CD4-positive, alpha-beta T cell (primary cell): ENCODE results near the gene FCHSD1. TPM values are rescaled to one million over a fixed set of nuclear protein-coding genes. Genes with fewer than 3 reads are reported as not detected.
A peak's percentile ranks its signal among the peaks of the same experiment; 100 is the strongest.

Experiments
- ATAC-seq: fragments of 200-7000 bp; cut with Tn5 transposase; one replicate; pipeline ENCODE4 v1.10.0; 2022; ENCODE audit warnings: mild to moderate bottlenecking; ENCODE audit not compliant: poor library complexity
- CTCF ChIA-PET: fragments of 350-600 bp; sonication (Branson Sonifier 250); formaldehyde crosslinking; loops from one replicate; lab custom pipeline; 2021; ENCODE audit warnings: antibody characterized with exemption, inconsistent platforms; lab: Charles Lee
- POLR2A ChIA-PET: fragments of 350-600 bp; sonication (Branson Sonifier 250); formaldehyde crosslinking; loops from one replicate; lab custom pipeline; 2021; ENCODE audit warnings: antibody characterized with exemption, inconsistent platforms; lab: Charles Lee
- DNase-seq, 14 experiments: peaks; one replicate each; pipeline ENCODE4 v3.0.0-alpha.2; 2013 to 2020; ENCODE audit warnings: mixed read lengths in 2 of 14
- H3K27ac ChIP-seq, 2 donors: one replicate each; pipeline versions ENCODE4 v1.5.1 to v1.7.0; 2013; ENCODE audit warnings: low read length in 2 of 2, low read depth in 1 of 2, mild to moderate bottlenecking in 1 of 2
- H3K27me3 ChIP-seq, 2 experiments: 1 replicate in 1 of 2; 2 replicates in 1 of 2; pipeline versions ENCODE4 v1.6.1 to v1.7.0; 2013; ENCODE audit warnings: low read length in 2 of 2, control low read depth in 1 of 2, mild to moderate bottlenecking in 1 of 2, moderate library complexity in 1 of 2; ENCODE audit not compliant: insufficient read depth in 2 of 2, control insufficient read depth in 1 of 2
- H3K36me3 ChIP-seq: one replicate; pipeline ENCODE4 v1.6.1; 2013; ENCODE audit warnings: low read length, control low read depth; ENCODE audit not compliant: insufficient read depth
- H3K4me1 ChIP-seq: one replicate; pipeline ENCODE4 v1.6.1; 2013; ENCODE audit warnings: low read length, control low read depth; ENCODE audit not compliant: insufficient read depth
- H3K4me3 ChIP-seq: one replicate; pipeline ENCODE4 v1.5.1; 2013; ENCODE audit warnings: mild to moderate bottlenecking, low read length, moderate library complexity
- H3K9me3 ChIP-seq, 2 experiments: 1 replicate in 1 of 2; 2 replicates in 1 of 2; pipeline versions ENCODE4 v1.6.1 to v1.7.0; 2013; ENCODE audit warnings: low read length in 2 of 2, mild to moderate bottlenecking in 2 of 2, control low read depth in 1 of 2, moderate library complexity in 1 of 2; ENCODE audit not compliant: control insufficient read depth in 1 of 2, insufficient read depth in 1 of 2
- H3K27ac Mint-ChIP-seq: one replicate; pipeline ENCODE4 v1.8.0; 2020; ENCODE audit warnings: mixed read lengths
- H3K27me3 Mint-ChIP-seq: one replicate; pipeline ENCODE4 v1.8.0; 2021; ENCODE audit warnings: mixed read lengths
- H3K36me3 Mint-ChIP-seq: one replicate; pipeline ENCODE4 v1.8.0; 2021; ENCODE audit warnings: low read depth, mixed read lengths
- H3K4me1 Mint-ChIP-seq: one replicate; pipeline ENCODE4 v1.8.0; 2021; ENCODE audit warnings: low read depth, mixed read lengths
- H3K4me3 Mint-ChIP-seq: one replicate; pipeline ENCODE4 v1.8.0; 2020; ENCODE audit warnings: mild to moderate bottlenecking, mixed read lengths
- H3K9me3 Mint-ChIP-seq: one replicate; pipeline ENCODE4 v1.8.0; 2020; ENCODE audit warnings: mixed read lengths
- CTCF ChIP-seq: fragments of 200-600 bp; IDR thresholded peaks from one replicate; pipeline ENCODE4 v1.8.0; 2022; ENCODE audit warnings: antibody characterized with exemption, mild to moderate bottlenecking
- intact Hi-C, 2 experiments: fragments of 100-400 bp; cut with DNase I in 1 of 2; cut with micrococcal nuclease in 1 of 2; formaldehyde crosslinking; loops; one replicate each; pipeline versions ENCODE4 v1.15.1 to v1.9.0; 2023 to 2025; cut with DNase I, micrococcal nuclease
- total RNA-seq, 174 experiments: library from RNA in 2 of 174; stranded (reverse) in 2 of 174; gene quantifications; one replicate each; pipeline ENCODE4 v1.2.3 and lab custom pipeline; 2021 to 2026

Gene FCHSD1
- total RNA-seq, 2 experiments from 2014 or later = 79.8 to 86.8 TPM

GRCh38 chr5:141681695-141682641, 30.8 kb upstream of the FCHSD1 start, which contains the start of gene ARAP3:
TSS of gene ARAP3 (minus strand) at chr5:141682230. CDS start at chr5:141680486, 1,744 bp downstream.
- Histone ChIP-seq H3K27ac (no peak within 1 kb of the TSS), H3K27me3 (no peaks in the 10 kb centered on the region), H3K9me3 (no peaks in the 10 kb centered on the region), H3K4me3 (peak within 1 kb of the TSS; percentile 51), H3K4me1 (peaks cover 37% of the 10 kb centered on the region), H3K36me3 (no peaks in the 10 kb centered on the region)
- no peaks in the 10 kb centered on the region for H3K9me3 Mint-ChIP-seq
- DNase-seq = peak in 10 of 14 experiments; percentile 22 to 66 (median 38)
- H3K36me3 Mint-ChIP-seq = no peaks in the 10 kb centered on the region
- H3K4me3 Mint-ChIP-seq = peak within 1 kb of the TSS; percentile 62
- ChIA-PET CTCF (interaction anchor here (0.7 to 3.2 kb wide), 5 partner anchors 11 to 312 kb away, joined by 3 to 17 read pairs (median 7); partner anchors contain the start of gene PCDHGB3), POLR2A (interaction anchor here (1.0 to 2.7 kb wide), 9 partner anchors 11 to 287 kb away, joined by 3 to 22 read pairs (median 5); partner anchors contain the start of genes DELE1, FCHSD1, PCDH12 and RNF14)
- no peaks in the 10 kb centered on the region for H3K27me3 Mint-ChIP-seq
- ATAC-seq = peak; percentile 66
- H3K27ac Mint-ChIP-seq = no peak within 1 kb of the TSS
- peaks cover 29% of the 10 kb centered on the region for H3K4me1 Mint-ChIP-seq
- no peak for TF ChIP-seq CTCF
- intact Hi-C loops = loop anchor here in 1 of 2 experiments (5.0 kb wide), 1 partner anchor 675 kb away; no protein-coding TSS in a partner anchor

GRCh38 chr5:141681295-141681694, 30.1 kb upstream of the FCHSD1 start:
- intact Hi-C loops = loop anchor here in 1 of 2 experiments (5.0 kb wide), 1 partner anchor 676 kb away; no protein-coding TSS in a partner anchor
- Mint-ChIP-seq H3K36me3 (no peaks in the 10 kb centered on the region), H3K9me3 (no peaks in the 10 kb centered on the region), H3K27ac (no peak overlapping the region), H3K4me1 (peaks cover 29% of the 10 kb centered on the region), H3K27me3 (no peaks in the 10 kb centered on the region), H3K4me3 (peak overlapping the region; percentile 58)
- Histone ChIP-seq H3K9me3 (no peaks in the 10 kb centered on the region), H3K36me3 (no peaks in the 10 kb centered on the region), H3K27ac (no peak overlapping the region), H3K4me3 (peak overlapping the region; percentile 51), H3K27me3 (no peaks in the 10 kb centered on the region), H3K4me1 (peaks cover 37% of the 10 kb centered on the region)
- DNase-seq = no peak
- CTCF ChIA-PET = interaction anchor here (1.3 to 3.2 kb wide), 2 partner anchors 198 to 280 kb away, joined by 4 to 12 read pairs; no protein-coding TSS in a partner anchor
- TF ChIP-seq CTCF = no peak
- no peak for ATAC-seq
- POLR2A ChIA-PET = interaction anchor here (1.0 to 2.7 kb wide), 4 partner anchors 12 to 288 kb away, joined by 3 to 14 read pairs (median 4); partner anchors contain the start of genes FCHSD1 and RNF14

GRCh38 chr5:141680751-141681201, 29.6 kb upstream of the FCHSD1 start:
- no peaks in the 10 kb centered on the region for H3K27me3 Mint-ChIP-seq
- no peaks in the 10 kb centered on the region for H3K9me3 ChIP-seq
- H3K27ac ChIP-seq = no peak overlapping the region
- POLR2A ChIA-PET = interaction anchor here (1.0 to 1.2 kb wide), 2 partner anchors 21 to 288 kb away, joined by 3 to 4 read pairs; partner anchors contain the start of gene RNF14
- H3K9me3 Mint-ChIP-seq = no peaks in the 10 kb centered on the region
- no peak overlapping the region for H3K27ac Mint-ChIP-seq
- peaks cover 37% of the 10 kb centered on the region for H3K4me1 ChIP-seq
- H3K36me3 Mint-ChIP-seq = no peaks in the 10 kb centered on the region
- H3K36me3 ChIP-seq = no peaks in the 10 kb centered on the region
- H3K4me1 Mint-ChIP-seq = peaks cover 29% of the 10 kb centered on the region
- CTCF ChIA-PET = interaction anchor here (1.3 to 3.2 kb wide), 2 partner anchors 199 to 280 kb away, joined by 4 to 12 read pairs; no protein-coding TSS in a partner anchor
- DNase-seq (peak in 1 of 14 experiments; percentile 10), ATAC-seq (no peak)
- no peaks in the 10 kb centered on the region for H3K27me3 ChIP-seq
- H3K4me3 Mint-ChIP-seq = peak overlapping the region; percentile 13
- TF ChIP-seq CTCF = no peak
- no peak overlapping the region for H3K4me3 ChIP-seq
- intact Hi-C loops = loop anchor here in 1 of 2 experiments (5.0 kb wide), 1 partner anchor 677 kb away; no protein-coding TSS in a partner anchor
